Natural killer cell (primary cell): ENCODE measurements around the gene RXFP2. TPM values are rescaled to one million over a fixed set of nuclear protein-coding genes. Genes with fewer than 3 reads are reported as not detected.

Experiments
- ATAC-seq, 3 donors: fragments of 150-1000 bp in 2 of 3; fragments of 200-7000 bp in 1 of 3; cut with Tn5 transposase; 1 replicate in 1 of 3; 2 replicates in 2 of 3; pipeline ENCODE4 v1.10.0; 2021; ENCODE audit warnings: mild to moderate bottlenecking in 2 of 3, moderate library complexity in 2 of 3
- DNase-seq, 2 donors: peaks; one replicate each; pipeline versions ENCODE4 v3.0.0 to v3.0.0-alpha.2; 2013 to 2021; ENCODE audit warnings: mixed read lengths in 1 of 2
- H3K27ac ChIP-seq: one replicate; pipeline ENCODE4 v1.5.1; 2013; ENCODE audit warnings: mild to moderate bottlenecking, low read length
- H3K27me3 ChIP-seq: one replicate; pipeline ENCODE4 v1.6.1; 2013; ENCODE audit warnings: low read length; ENCODE audit not compliant: control insufficient read depth, insufficient read depth
- H3K36me3 ChIP-seq: one replicate; pipeline ENCODE4 v1.6.1; 2013; ENCODE audit warnings: low read length; ENCODE audit not compliant: control insufficient read depth, insufficient read depth
- H3K4me1 ChIP-seq: one replicate; pipeline ENCODE4 v1.6.1; 2013; ENCODE audit warnings: low read length; ENCODE audit not compliant: control insufficient read depth, insufficient read depth
- H3K4me3 ChIP-seq: one replicate; pipeline ENCODE4 v1.5.1; 2013; ENCODE audit warnings: low read length
- H3K9me3 ChIP-seq: one replicate; pipeline ENCODE4 v1.6.1; 2013; ENCODE audit warnings: low read length; ENCODE audit not compliant: control insufficient read depth, insufficient read depth
- H3K27ac Mint-ChIP-seq, 2 donors: one replicate each; pipeline ENCODE4 v1.8.0; 2022; ENCODE audit warnings: mild to moderate bottlenecking in 2 of 2, mixed read lengths in 2 of 2, moderate library complexity in 1 of 2
- H3K27me3 Mint-ChIP-seq, 2 donors: one replicate each; pipeline ENCODE4 v1.8.0; 2022; ENCODE audit warnings: low read depth in 2 of 2, mixed read lengths in 2 of 2
- H3K36me3 Mint-ChIP-seq: one replicate; pipeline ENCODE4 v1.8.0; 2022; ENCODE audit warnings: mixed read lengths
- H3K4me1 Mint-ChIP-seq, 2 donors: one replicate each; pipeline ENCODE4 v1.8.0; 2022; ENCODE audit warnings: mixed read lengths in 2 of 2
- H3K4me3 Mint-ChIP-seq: one replicate; pipeline ENCODE4 v1.8.0; 2022; ENCODE audit warnings: mild to moderate bottlenecking, moderate library complexity, mixed read lengths
- H3K9me3 Mint-ChIP-seq, 2 donors: one replicate each; pipeline ENCODE4 v1.8.0; 2022; ENCODE audit warnings: mixed read lengths in 2 of 2
- WGBS: methylation state at CpG from one replicate; pipeline ENCODE4 v1.1.7; 2013; ENCODE audit warnings: missing lambda C conversion rate; ENCODE audit not compliant: insufficient coverage; 5-methylcytosine and 5-hydroxymethylcytosine counted together
- intact Hi-C: fragments of 100-400 bp; cut with micrococcal nuclease; formaldehyde crosslinking; loops from one replicate; pipeline ENCODE4 v1.14.2; 2022
- total RNA-seq, 4 donors: library from RNA; stranded (reverse); fragments of 120-200 nt in 1 of 4; gene quantifications; one replicate each; pipeline versions ENCODE4 v1.2.3 to v1.2.4, GENCODE V29; 2013 to 2022
- TF ChIP-seq, protein P1 (sequence below): fragments of 200-600 bp; IDR thresholded peaks from one replicate; pipeline ENCODE4 v1.8.0; 2022; ENCODE audit warnings: antibody characterized with exemption

Gene RXFP2
- total RNA-seq, 3 donors from 2014 or later (not counting 1 experiment from before 2014, with no cell fraction given) = not detected

DNA sequence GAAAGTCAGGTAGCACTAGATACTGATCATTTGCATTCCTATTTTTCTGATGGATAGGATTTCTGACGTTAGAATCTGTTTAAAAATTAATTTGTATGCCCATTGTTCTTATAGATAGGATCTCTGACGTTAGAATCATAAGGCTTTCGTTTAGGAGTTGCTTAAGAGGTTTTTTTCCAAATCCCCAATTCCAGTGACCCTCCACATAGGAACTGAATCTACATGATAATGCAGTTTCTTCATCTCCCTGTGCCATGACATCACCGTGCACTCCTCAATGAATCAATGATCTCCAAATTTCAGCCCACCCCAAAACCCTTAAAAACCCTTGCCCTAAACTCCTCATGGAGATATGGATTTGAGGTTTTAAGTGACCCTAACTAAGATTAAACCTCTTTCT is 87.2 kb downstream of the RXFP2 start:
- H3K36me3 Mint-ChIP-seq = no peaks in the 10 kb centered on the region
- Histone ChIP-seq H3K27me3 (no peaks in the 10 kb centered on the region), H3K4me3 (no peak overlapping the region), H3K36me3 (no peaks in the 10 kb centered on the region), H3K4me1 (no peaks in the 10 kb centered on the region), H3K9me3 (no peaks in the 10 kb centered on the region), H3K27ac (no peak overlapping the region)
- DNase-seq (no peak), ATAC-seq (no peak)
- H3K9me3 Mint-ChIP-seq = no peaks in the 10 kb centered on the region
- H3K27ac Mint-ChIP-seq = no peak overlapping the region
- H3K4me1 Mint-ChIP-seq = peaks cover 9% of the 10 kb centered on the region in 2 donors
- TF ChIP-seq, protein P1, sequence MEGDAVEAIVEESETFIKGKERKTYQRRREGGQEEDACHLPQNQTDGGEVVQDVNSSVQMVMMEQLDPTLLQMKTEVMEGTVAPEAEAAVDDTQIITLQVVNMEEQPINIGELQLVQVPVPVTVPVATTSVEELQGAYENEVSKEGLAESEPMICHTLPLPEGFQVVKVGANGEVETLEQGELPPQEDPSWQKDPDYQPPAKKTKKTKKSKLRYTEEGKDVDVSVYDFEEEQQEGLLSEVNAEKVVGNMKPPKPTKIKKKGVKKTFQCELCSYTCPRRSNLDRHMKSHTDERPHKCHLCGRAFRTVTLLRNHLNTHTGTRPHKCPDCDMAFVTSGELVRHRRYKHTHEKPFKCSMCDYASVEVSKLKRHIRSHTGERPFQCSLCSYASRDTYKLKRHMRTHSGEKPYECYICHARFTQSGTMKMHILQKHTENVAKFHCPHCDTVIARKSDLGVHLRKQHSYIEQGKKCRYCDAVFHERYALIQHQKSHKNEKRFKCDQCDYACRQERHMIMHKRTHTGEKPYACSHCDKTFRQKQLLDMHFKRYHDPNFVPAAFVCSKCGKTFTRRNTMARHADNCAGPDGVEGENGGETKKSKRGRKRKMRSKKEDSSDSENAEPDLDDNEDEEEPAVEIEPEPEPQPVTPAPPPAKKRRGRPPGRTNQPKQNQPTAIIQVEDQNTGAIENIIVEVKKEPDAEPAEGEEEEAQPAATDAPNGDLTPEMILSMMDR = no peak
- intact Hi-C loops = no loop called here
- no peak overlapping the region for H3K4me3 Mint-ChIP-seq
- peaks cover 6 to 14% of the 10 kb centered on the region in 2 donors for H3K27me3 Mint-ChIP-seq
- WGBS = 100% methylated on average over 3 of the region's 4 CpGs

DNA sequence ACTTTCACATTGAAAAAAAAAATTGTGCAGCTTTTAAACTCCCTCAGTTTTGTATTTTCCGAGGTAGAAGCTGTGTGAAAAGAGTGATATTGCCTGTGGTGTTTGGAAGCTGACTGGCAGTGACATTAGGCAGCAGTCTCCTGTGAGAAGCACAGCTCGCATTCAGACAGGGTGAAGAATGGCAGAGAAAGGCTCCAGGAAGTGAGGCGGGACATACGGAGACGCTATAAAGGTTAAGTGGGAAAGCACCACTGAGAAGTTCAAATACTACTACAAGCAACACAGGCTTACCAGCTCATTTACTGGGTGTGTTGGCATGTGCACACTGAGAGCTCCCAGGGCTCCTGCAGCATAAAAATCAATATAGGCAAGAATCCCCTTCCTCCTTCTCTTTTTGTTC is 88.4 kb downstream of the RXFP2 start:
- H3K4me1 ChIP-seq = no peaks in the 10 kb centered on the region
- H3K27ac ChIP-seq = no peak overlapping the region
- H3K9me3 ChIP-seq = no peaks in the 10 kb centered on the region
- DNase-seq (no peak), ATAC-seq (no peak)
- H3K4me3 ChIP-seq = no peak overlapping the region
- no peak overlapping the region for H3K4me3 Mint-ChIP-seq
- TF ChIP-seq, protein P1 = no peak
- no peaks in the 10 kb centered on the region for H3K9me3 Mint-ChIP-seq
- H3K36me3 Mint-ChIP-seq = no peaks in the 10 kb centered on the region
- intact Hi-C loops = no loop called here
- no peaks in the 10 kb centered on the region for H3K36me3 ChIP-seq
- H3K4me1 Mint-ChIP-seq = peaks cover 9% of the 10 kb centered on the region in 2 donors
- 73% methylated on average over 5 of the region's 5 CpGs for WGBS
- H3K27me3 ChIP-seq = no peaks in the 10 kb centered on the region
- peaks cover 6 to 14% of the 10 kb centered on the region in 2 donors for H3K27me3 Mint-ChIP-seq
- no peak overlapping the region for H3K27ac Mint-ChIP-seq

DNA sequence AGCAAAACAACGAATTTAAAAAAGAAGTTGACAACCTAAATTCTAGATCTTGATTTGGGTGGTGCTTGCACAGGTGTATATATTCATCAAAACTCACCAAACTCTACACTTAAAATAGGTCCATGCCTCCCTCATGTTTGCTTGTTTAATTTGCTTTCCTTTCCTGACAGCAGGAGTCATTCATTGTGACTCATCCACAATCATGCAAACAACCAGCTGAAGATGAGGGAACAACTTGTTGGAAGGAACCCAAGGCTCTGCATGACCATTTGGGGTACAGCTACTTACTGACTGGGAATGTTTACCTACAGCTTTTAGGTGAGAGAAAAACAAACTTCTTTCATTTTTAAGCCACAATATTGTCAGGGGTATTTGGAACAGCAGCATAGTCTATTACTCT is 96.6 kb downstream of the RXFP2 start:
- H3K27me3 Mint-ChIP-seq = peaks cover 0 to 9% of the 10 kb centered on the region in 2 donors
- no peaks in the 10 kb centered on the region for H3K36me3 Mint-ChIP-seq
- TF ChIP-seq, protein P1 = no peak
- H3K4me1 ChIP-seq = no peaks in the 10 kb centered on the region
- no peaks in the 10 kb centered on the region for H3K9me3 Mint-ChIP-seq
- no peaks in the 10 kb centered on the region for H3K27me3 ChIP-seq
- no peak overlapping the region for H3K27ac Mint-ChIP-seq
- no peak for ATAC-seq
- H3K27ac ChIP-seq = no peak overlapping the region
- DNase-seq = no peak
- no peak overlapping the region for H3K4me3 ChIP-seq
- H3K4me1 Mint-ChIP-seq = no peaks in the 10 kb centered on the region
- no peak overlapping the region for H3K4me3 Mint-ChIP-seq
- WGBS = 80% methylated on average over 1 of the region's 1 CpG
- intact Hi-C loops = no loop called here
- H3K36me3 ChIP-seq = no peaks in the 10 kb centered on the region
- no peaks in the 10 kb centered on the region for H3K9me3 ChIP-seq

DNA sequence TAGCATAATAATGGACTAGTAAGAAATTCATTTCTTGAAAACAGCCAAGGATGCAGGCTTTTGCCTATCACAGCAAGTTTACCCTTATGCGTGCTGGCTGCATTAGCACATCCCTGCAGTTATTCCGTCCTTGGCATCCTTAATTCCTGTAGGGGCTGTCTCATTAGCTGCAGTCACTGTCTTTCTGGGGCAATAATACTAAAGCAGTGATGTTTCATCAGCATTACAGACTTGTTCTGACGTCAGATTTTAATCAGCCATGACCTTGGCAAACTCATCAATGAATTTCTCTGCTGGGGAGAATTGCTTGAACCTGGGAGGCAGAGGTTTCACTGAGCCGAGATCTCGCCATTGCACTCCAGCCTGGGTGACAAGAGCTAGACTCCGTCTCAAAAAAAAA is 103.7 kb downstream of the RXFP2 start:
- Histone ChIP-seq H3K27ac (no peak overlapping the region), H3K36me3 (no peaks in the 10 kb centered on the region), H3K4me3 (no peak overlapping the region), H3K27me3 (no peaks in the 10 kb centered on the region), H3K4me1 (peaks cover 6% of the 10 kb centered on the region), H3K9me3 (no peaks in the 10 kb centered on the region)
- WGBS = 90% methylated on average over 6 of the region's 6 CpGs
- Mint-ChIP-seq H3K27ac (no peak overlapping the region), H3K27me3 (peaks cover 9 to 19% of the 10 kb centered on the region in 2 donors), H3K36me3 (no peaks in the 10 kb centered on the region), H3K4me3 (no peak overlapping the region), H3K9me3 (no peaks in the 10 kb centered on the region), H3K4me1 (peaks cover 14 to 20% of the 10 kb centered on the region in 2 donors)
- ATAC-seq = no peak
- no peak for DNase-seq
- TF ChIP-seq, protein P1 = no peak
- intact Hi-C loops = no loop called here
